DND-41 (cell line): ENCODE results near the gene GPR42.

Experiments
- ATAC-seq: fragments of 200-7000 bp; cut with Tn5 transposase; 3 replicates; pipeline ENCODE4 v1.9.1; 2021; ENCODE audit warnings: low read depth; ENCODE audit not compliant: insufficient read depth
- DNase-seq: peaks from one replicate; pipeline ENCODE4 v3.0.0-alpha.2; 2020
- H2AFZ ChIP-seq: 2 replicates; pipeline ENCODE4 v1.6.0; 2012; ENCODE audit warnings: low read depth, low read length
- H3K27ac ChIP-seq: 2 replicates; pipeline ENCODE4 v1.5.1; 2012; ENCODE audit warnings: low read length, inconsistent platforms
- H3K27me3 ChIP-seq: fragments of 200-600 bp; sonication (generic); 2 replicates; pipeline ENCODE4 v1.6.0; 2012; ENCODE audit warnings: low read length, mild to moderate bottlenecking, inconsistent platforms; ENCODE audit not compliant: insufficient read depth, poor library complexity
- H3K36me3 ChIP-seq: 2 replicates; pipeline ENCODE4 v1.5.1; 2012; ENCODE audit warnings: low read length, inconsistent platforms; ENCODE audit not compliant: insufficient read depth
- H3K4me1 ChIP-seq: 2 replicates; pipeline ENCODE4 v1.5.1; 2012; ENCODE audit warnings: mild to moderate bottlenecking, low read length; ENCODE audit not compliant: insufficient read depth
- H3K4me2 ChIP-seq: 2 replicates; pipeline ENCODE4 v1.6.0; 2012; ENCODE audit warnings: mild to moderate bottlenecking, moderate library complexity, low read length, inconsistent platforms; ENCODE audit not compliant: insufficient read depth
- H3K4me3 ChIP-seq, 2 experiments: fragments of 200-600 bp in 1 of 2; shearing (Covaris generic) in 1 of 2; 2 replicates each; pipeline ENCODE4 v1.5.1; 2012 to 2016; ENCODE audit warnings: inconsistent platforms in 2 of 2, low read length in 2 of 2, mild to moderate bottlenecking in 2 of 2, low read depth in 1 of 2, moderate library complexity in 1 of 2
- H3K79me2 ChIP-seq: 2 replicates; pipeline ENCODE4 v1.6.0; 2012; ENCODE audit warnings: low read length, inconsistent platforms; ENCODE audit not compliant: insufficient read depth
- H3K9ac ChIP-seq: 2 replicates; pipeline ENCODE4 v1.6.0; 2012; ENCODE audit warnings: low read depth, mild to moderate bottlenecking, inconsistent platforms, low read length, moderate library complexity
- H3K9me3 ChIP-seq: 2 replicates; pipeline ENCODE4 v1.5.1; 2012; ENCODE audit warnings: low read length, moderate library complexity, mild to moderate bottlenecking, inconsistent platforms; ENCODE audit not compliant: insufficient read depth, severe bottlenecking
- H4K20me1 ChIP-seq: 2 replicates; pipeline ENCODE4 v1.6.0; 2012; ENCODE audit warnings: low read length; ENCODE audit not compliant: insufficient read depth
- EZH2 ChIP-seq: IDR thresholded peaks from 3 replicates; pipeline ENCODE4 v1.6.1; 2012; ENCODE audit warnings: borderline replicate concordance, low read depth, mild to moderate bottlenecking, moderate library complexity, low read length, inconsistent platforms; ENCODE audit not compliant: severe bottlenecking
- TF ChIP-seq, protein P1 (sequence below): IDR thresholded peaks from 2 replicates; pipeline ENCODE4 v1.5.1; 2012; ENCODE audit warnings: borderline replicate concordance, low read length, moderate library complexity, mild to moderate bottlenecking; ENCODE audit not compliant: poor library complexity, severe bottlenecking; ENCODE audit errors: extremely low read depth

The GPR42 gene

DNA sequence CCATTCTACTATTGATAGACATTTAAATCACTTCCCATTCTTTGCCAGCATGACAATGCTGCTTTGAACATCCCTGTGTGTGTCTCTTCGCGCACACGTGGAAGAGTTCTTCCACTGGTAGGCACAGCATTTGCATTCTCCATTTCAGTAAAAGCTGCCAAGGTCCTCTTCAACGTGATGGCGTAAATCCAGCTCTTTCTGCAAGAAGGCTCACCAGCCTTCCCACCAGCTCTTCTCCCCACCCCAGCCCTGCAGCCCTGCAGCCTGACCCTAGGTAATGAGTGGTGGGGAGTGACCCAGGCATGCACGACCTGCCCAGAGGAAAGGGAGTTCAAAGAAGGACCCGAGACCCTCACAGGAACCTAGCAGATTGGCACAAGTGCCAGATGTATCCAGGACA lies 45.5 kb downstream of the GPR42 start:
- H3K9me3 ChIP-seq, result no peaks in the 10 kb centered on the region
- no peaks in the 10 kb centered on the region for H4K20me1 ChIP-seq
- no peak for ATAC-seq
- H3K4me3 ChIP-seq, result no peak overlapping the region
- no peak overlapping the region for H3K27ac ChIP-seq
- no peak overlapping the region for H3K4me2 ChIP-seq
- peaks cover 9% of the 10 kb centered on the region for H3K27me3 ChIP-seq
- H3K79me2 ChIP-seq, result no peaks in the 10 kb centered on the region
- TF ChIP-seq EZH2, result no peak
- TF ChIP-seq, protein P1, sequence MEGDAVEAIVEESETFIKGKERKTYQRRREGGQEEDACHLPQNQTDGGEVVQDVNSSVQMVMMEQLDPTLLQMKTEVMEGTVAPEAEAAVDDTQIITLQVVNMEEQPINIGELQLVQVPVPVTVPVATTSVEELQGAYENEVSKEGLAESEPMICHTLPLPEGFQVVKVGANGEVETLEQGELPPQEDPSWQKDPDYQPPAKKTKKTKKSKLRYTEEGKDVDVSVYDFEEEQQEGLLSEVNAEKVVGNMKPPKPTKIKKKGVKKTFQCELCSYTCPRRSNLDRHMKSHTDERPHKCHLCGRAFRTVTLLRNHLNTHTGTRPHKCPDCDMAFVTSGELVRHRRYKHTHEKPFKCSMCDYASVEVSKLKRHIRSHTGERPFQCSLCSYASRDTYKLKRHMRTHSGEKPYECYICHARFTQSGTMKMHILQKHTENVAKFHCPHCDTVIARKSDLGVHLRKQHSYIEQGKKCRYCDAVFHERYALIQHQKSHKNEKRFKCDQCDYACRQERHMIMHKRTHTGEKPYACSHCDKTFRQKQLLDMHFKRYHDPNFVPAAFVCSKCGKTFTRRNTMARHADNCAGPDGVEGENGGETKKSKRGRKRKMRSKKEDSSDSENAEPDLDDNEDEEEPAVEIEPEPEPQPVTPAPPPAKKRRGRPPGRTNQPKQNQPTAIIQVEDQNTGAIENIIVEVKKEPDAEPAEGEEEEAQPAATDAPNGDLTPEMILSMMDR, result no peak
- no peaks in the 10 kb centered on the region for H3K4me1 ChIP-seq
- H3K36me3 ChIP-seq, result no peaks in the 10 kb centered on the region
- DNase-seq, result no peak
- H2AFZ ChIP-seq, result no peak overlapping the region
- no peak overlapping the region for H3K9ac ChIP-seq

DNA sequence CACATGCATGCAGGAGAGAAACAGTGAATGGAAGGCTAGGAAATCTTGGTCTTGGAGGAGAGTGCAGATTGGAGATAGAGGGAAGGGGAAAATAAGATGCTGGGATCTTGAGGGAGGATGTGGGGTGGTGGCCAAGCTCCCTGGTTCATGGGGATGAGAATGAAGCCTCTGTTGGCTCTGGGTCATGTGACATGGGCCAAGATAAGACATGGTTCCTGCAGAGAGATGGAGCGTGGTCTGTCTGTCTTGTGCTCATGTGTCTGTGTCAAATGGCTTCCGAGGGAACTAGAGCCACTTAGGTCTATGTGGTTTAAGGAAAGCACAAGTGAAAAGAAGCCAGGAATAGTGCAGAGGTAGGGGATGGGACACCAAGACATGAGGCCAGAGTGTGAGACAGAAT lies 46.4 kb downstream of the GPR42 start:
- H4K20me1 ChIP-seq, result no peaks in the 10 kb centered on the region
- no peak for DNase-seq
- H3K4me1 ChIP-seq, result no peaks in the 10 kb centered on the region
- no peak overlapping the region for H3K27ac ChIP-seq
- TF ChIP-seq, protein P1, result no peak
- no peak for TF ChIP-seq EZH2
- no peak overlapping the region for H3K4me2 ChIP-seq
- H3K9ac ChIP-seq, result no peak overlapping the region
- no peak for ATAC-seq
- H3K79me2 ChIP-seq, result no peaks in the 10 kb centered on the region
- H3K36me3 ChIP-seq, result no peaks in the 10 kb centered on the region
- H2AFZ ChIP-seq, result no peak overlapping the region
- no peak overlapping the region for H3K4me3 ChIP-seq
- no peaks in the 10 kb centered on the region for H3K9me3 ChIP-seq
- H3K27me3 ChIP-seq, result peaks cover 9% of the 10 kb centered on the region

DNA sequence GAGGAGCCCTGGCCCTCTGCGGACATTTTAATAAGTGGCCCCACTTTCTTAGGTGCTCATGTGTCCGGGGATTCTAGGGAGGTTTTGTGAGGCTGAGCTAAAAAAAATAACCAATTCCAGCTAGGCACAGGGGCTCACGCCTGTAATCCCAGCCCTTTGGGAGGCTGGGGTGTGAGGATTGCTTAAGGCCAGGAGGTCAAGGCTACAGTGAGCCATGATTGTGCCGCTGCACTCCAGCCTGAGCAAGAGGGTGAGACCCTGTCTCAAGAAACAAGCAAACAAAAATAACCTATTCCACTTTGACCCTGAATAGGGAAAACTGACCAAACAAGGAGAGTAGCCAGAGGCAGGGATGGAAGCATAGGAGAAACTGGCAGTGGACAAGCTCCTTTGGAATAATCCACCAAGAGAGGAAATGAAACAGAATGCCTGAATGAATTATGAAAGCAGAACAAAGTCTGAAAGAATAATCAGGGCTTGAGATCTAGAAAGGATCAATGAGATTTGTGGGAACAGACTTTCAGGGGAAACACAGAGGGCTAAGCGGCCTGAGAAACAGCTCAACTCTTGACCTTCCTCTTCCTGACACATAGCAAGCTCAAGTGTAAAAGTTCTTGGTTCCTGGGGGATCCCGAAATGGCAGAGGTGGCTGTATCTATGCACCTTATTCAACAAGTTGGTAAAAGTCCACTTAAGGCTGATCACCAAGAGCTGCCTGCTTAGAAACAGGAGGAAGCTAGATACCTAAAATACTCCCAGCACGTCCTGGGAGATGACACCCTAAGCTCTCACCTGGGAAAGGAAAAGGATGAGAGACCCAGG lies 47.1 kb downstream of the GPR42 start:
- no peaks in the 10 kb centered on the region for H3K9me3 ChIP-seq
- no peak overlapping the region for H3K27ac ChIP-seq
- H3K4me2 ChIP-seq, result no peak overlapping the region
- no peaks in the 10 kb centered on the region for H3K36me3 ChIP-seq
- H3K9ac ChIP-seq, result no peak overlapping the region
- H4K20me1 ChIP-seq, result no peaks in the 10 kb centered on the region
- DNase-seq (no peak), ATAC-seq (no peak)
- no peaks in the 10 kb centered on the region for H3K79me2 ChIP-seq
- H3K4me1 ChIP-seq, result no peaks in the 10 kb centered on the region
- peaks cover 9% of the 10 kb centered on the region for H3K27me3 ChIP-seq
- no peak overlapping the region for H2AFZ ChIP-seq
- no peak for TF ChIP-seq EZH2
- TF ChIP-seq, protein P1, result no peak
- no peak overlapping the region for H3K4me3 ChIP-seq
